ENCODE results near the gene SETX. TPM values are rescaled to one million over a fixed set of nuclear protein-coding genes. Genes with fewer than 3 reads are reported as not detected.

Gene SETX
- total RNA-seq, 2 experiments from 2014 or later, result 67.9 to 79.2 TPM

DNA sequence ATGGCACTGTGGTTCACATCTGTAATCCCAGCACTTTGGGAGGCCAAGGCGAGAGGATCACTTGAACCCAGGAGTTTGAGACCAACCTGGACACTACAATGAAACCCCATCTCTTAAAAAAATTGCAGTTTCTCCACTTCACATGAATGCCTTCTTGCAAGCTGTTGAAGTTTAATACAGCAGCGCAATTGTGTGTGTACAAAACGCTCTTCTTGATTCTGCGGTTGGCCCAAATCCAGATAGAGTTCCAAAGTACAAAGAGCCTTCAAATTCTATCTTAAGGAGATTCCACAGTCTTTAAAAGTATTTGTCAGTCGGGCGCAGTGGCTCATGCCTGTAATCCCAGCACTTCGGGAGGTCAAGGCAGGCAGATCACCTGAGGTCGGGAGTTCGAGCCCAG is 9.3 kb upstream of the SETX start:
- no peaks in the 10 kb centered on the region for H3K36me3 ChIP-seq (ENCODE audit: insufficient read depth, low read length)
- no peak overlapping the region for H3K4me3 ChIP-seq (ENCODE audit: low read depth, low read length, poor library complexity, severe bottlenecking)
- no peak overlapping the region for H2AFZ ChIP-seq (ENCODE audit: low read length)
- H3K4me2 ChIP-seq (ENCODE audit: low read length), result no peak overlapping the region
- H4K20me1 ChIP-seq (ENCODE audit: insufficient read depth, low read length), result no peaks in the 10 kb centered on the region
- TF ChIP-seq, protein P1, sequence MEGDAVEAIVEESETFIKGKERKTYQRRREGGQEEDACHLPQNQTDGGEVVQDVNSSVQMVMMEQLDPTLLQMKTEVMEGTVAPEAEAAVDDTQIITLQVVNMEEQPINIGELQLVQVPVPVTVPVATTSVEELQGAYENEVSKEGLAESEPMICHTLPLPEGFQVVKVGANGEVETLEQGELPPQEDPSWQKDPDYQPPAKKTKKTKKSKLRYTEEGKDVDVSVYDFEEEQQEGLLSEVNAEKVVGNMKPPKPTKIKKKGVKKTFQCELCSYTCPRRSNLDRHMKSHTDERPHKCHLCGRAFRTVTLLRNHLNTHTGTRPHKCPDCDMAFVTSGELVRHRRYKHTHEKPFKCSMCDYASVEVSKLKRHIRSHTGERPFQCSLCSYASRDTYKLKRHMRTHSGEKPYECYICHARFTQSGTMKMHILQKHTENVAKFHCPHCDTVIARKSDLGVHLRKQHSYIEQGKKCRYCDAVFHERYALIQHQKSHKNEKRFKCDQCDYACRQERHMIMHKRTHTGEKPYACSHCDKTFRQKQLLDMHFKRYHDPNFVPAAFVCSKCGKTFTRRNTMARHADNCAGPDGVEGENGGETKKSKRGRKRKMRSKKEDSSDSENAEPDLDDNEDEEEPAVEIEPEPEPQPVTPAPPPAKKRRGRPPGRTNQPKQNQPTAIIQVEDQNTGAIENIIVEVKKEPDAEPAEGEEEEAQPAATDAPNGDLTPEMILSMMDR (conservative IDR thresholded peaks at IDR 0.05; ENCODE audit: low read length), result no peak
- TF ChIP-seq EZH2phosphoT487 (IDR thresholded peaks at IDR 0.05; ENCODE audit: borderline replicate concordance, low read depth, low read length), result no peak
- ChIA-PET POLR2A (no interaction called here), CTCF (ENCODE audit: unreplicated experiment) (no interaction called here)
- no peak for DNase-seq (ENCODE audit: low spot score)
- H3K9me3 ChIP-seq (ENCODE audit: low read length), result no peaks in the 10 kb centered on the region
- H3K4me1 ChIP-seq (ENCODE audit: insufficient read depth, low read length, poor library complexity, severe bottlenecking), result peaks cover 29% of the 10 kb centered on the region
- no peak overlapping the region for H3K27ac ChIP-seq (ENCODE audit: low read depth, low read length, poor library complexity, severe bottlenecking)
- intact Hi-C loops (cut with micrococcal nuclease; ENCODE audit: unreplicated experiment), result no loop called here
- H3K79me2 ChIP-seq (ENCODE audit: insufficient read depth, low read depth, low read length), result no peaks in the 10 kb centered on the region
- BruUV-seq (replicated peaks), result no TSS peak
- H3K9me2 ChIP-seq (ENCODE audit: insufficient read depth, low read length), result no peaks in the 10 kb centered on the region

GRCh38 chr9:132357764-132358163 is 3.0 kb upstream of the SETX start:
- intact Hi-C loops (cut with micrococcal nuclease; ENCODE audit: unreplicated experiment), result no loop called here
- Histone ChIP-seq H3K9me3 (ENCODE audit: low read length) (no peaks in the 10 kb centered on the region), H3K4me2 (ENCODE audit: low read length) (no peak overlapping the region), H3K4me1 (ENCODE audit: insufficient read depth, low read length, poor library complexity, severe bottlenecking) (peaks cover 30% of the 10 kb centered on the region), H3K79me2 (ENCODE audit: insufficient read depth, low read depth, low read length) (peaks cover 19% of the 10 kb centered on the region), H3K36me3 (ENCODE audit: insufficient read depth, low read length) (peaks cover 15% of the 10 kb centered on the region), H4K20me1 (ENCODE audit: insufficient read depth, low read length) (0 out of 2 replicates have a peak, but pooled peaks cover 7% of the 10 kb centered on the region), H3K27ac (ENCODE audit: low read depth, low read length, poor library complexity, severe bottlenecking) (no peak overlapping the region), H3K4me3 (ENCODE audit: low read depth, low read length, poor library complexity, severe bottlenecking) (no peak overlapping the region), H2AFZ (ENCODE audit: low read length) (no peak overlapping the region), H3K9me2 (ENCODE audit: insufficient read depth, low read length) (no peaks in the 10 kb centered on the region)
- POLR2A ChIA-PET, result interaction anchor here (0.8 kb wide), 1 partner anchor 27 kb away, joined by 3 read pairs; no protein-coding TSS in a partner anchor
- TF ChIP-seq, protein P1 (conservative IDR thresholded peaks at IDR 0.05; ENCODE audit: low read length), result no peak
- no peak for TF ChIP-seq EZH2phosphoT487 (IDR thresholded peaks at IDR 0.05; ENCODE audit: borderline replicate concordance, low read depth, low read length)
- BruUV-seq (replicated peaks), result no TSS peak
- CTCF ChIA-PET (ENCODE audit: unreplicated experiment), result no interaction called here
- DNase-seq (ENCODE audit: low spot score), result no peak

DNA sequence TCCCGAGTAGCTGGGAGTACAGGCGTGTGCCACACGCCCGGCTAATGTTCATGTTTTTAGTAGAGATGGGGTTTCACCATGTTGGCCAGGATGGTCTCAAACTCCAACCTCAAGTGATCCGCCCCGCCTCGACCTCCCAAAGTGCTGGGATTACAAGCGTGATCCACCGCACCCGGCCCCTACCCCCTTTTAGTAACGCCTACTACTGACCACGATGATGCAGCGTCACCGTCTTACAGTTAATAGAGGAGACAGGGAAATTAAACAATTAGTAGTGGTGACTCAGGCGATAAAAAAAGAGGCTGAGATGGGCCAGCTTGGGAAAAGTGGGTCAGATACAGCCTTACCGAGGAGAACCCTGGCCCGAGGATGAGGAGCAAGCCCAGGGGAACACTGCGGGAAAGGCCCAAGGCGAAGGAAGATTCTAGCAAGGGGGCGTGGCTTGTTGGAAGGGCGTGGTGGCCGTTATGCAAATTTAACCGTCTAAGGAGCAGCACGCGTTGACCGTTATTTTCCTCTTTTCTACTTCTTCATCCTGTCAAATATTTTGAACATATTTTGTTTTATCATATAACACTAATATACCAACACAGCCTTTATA is 1.6 kb upstream of the SETX start:
- Histone ChIP-seq H3K27ac (ENCODE audit: low read depth, low read length, poor library complexity, severe bottlenecking) (no peak overlapping the region), H3K9me2 (ENCODE audit: insufficient read depth, low read length) (no peaks in the 10 kb centered on the region), H3K9me3 (ENCODE audit: low read length) (no peaks in the 10 kb centered on the region), H3K4me1 (ENCODE audit: insufficient read depth, low read length, poor library complexity, severe bottlenecking) (peaks cover 41% of the 10 kb centered on the region), H3K4me3 (ENCODE audit: low read depth, low read length, poor library complexity, severe bottlenecking) (no peak overlapping the region), H3K36me3 (ENCODE audit: insufficient read depth, low read length) (peaks cover 28% of the 10 kb centered on the region), H4K20me1 (ENCODE audit: insufficient read depth, low read length) (0 out of 2 replicates have a peak, but pooled peaks cover 7% of the 10 kb centered on the region), H2AFZ (ENCODE audit: low read length) (no peak overlapping the region), H3K79me2 (ENCODE audit: insufficient read depth, low read depth, low read length) (peaks cover 32% of the 10 kb centered on the region), H3K4me2 (ENCODE audit: low read length) (no peak overlapping the region)
- no TSS peak for BruUV-seq (replicated peaks)
- intact Hi-C loops (cut with micrococcal nuclease; ENCODE audit: unreplicated experiment), result no loop called here
- ChIA-PET CTCF (ENCODE audit: unreplicated experiment) (no interaction called here), POLR2A (interaction anchor here (7.2 kb wide), 1 partner anchor 26 kb away, joined by 119 read pairs; no protein-coding TSS in a partner anchor)
- TF ChIP-seq, protein P1 (conservative IDR thresholded peaks at IDR 0.05; ENCODE audit: low read length), result no peak
- no peak for TF ChIP-seq EZH2phosphoT487 (IDR thresholded peaks at IDR 0.05; ENCODE audit: borderline replicate concordance, low read depth, low read length)
- no peak for DNase-seq (ENCODE audit: low spot score)

All from OCI-LY7 (cell line).